ENCODE data around the gene FJX1. TPM values are rescaled to one million over a fixed set of nuclear protein-coding genes. Genes with fewer than 3 reads are reported as not detected.

Gene FJX1
- total RNA-seq, 1 experiment from 2014 or later, result 8.3 TPM

GRCh38 chr11:35655254-35655653 lies 37.0 kb downstream of the FJX1 start:
- ChIA-PET POLR2A (no interaction called here), CTCF (no interaction called here)
- Mint-ChIP-seq H3K4me1 (peaks cover 23% of the 10 kb centered on the region), H3K27ac (no peak overlapping the region), H3K27me3 (ENCODE audit: low read depth) (peaks cover 100% of the 10 kb centered on the region), H3K36me3 (no peaks in the 10 kb centered on the region), H3K9me3 (no peaks in the 10 kb centered on the region), H3K4me3 (no peak overlapping the region)
- DNase-seq (ENCODE audit: low spot score) (no peak), ATAC-seq (no peak)
- no peak for TF ChIP-seq E2F1 (CRISPR knock-in tag; IDR thresholded peaks at IDR 0.05)
- TF ChIP-seq RELA (CRISPR knock-in tag; IDR thresholded peaks at IDR 0.05; ENCODE audit: borderline replicate concordance), result no peak
- no peak for TF ChIP-seq IRF1 (CRISPR knock-in tag; IDR thresholded peaks at IDR 0.05)
- TF ChIP-seq MXD4 (CRISPR knock-in tag; IDR thresholded peaks at IDR 0.05; ENCODE audit: borderline replicate concordance), result no peak

- CTCF ChIA-PET, result interaction anchor here (0.9 kb wide), 1 partner anchor 166 kb away, joined by 5 read pairs; no protein-coding TSS in a partner anchor
- H3K27me3 Mint-ChIP-seq (ENCODE audit: low read depth), result peaks cover 99% of the 10 kb centered on the region
- POLR2A ChIA-PET, result no interaction called here
Measured at GRCh38 chr11:35655856-35656255, 37.6 kb downstream of the FJX1 start.

More at GRCh38 chr11:35655856-35656255, 37.6 kb downstream of the FJX1 start:
- ATAC-seq (no peak), DNase-seq (ENCODE audit: low spot score) (no peak)
- H3K27ac Mint-ChIP-seq, result no peak overlapping the region
- TF ChIP-seq RORB (CRISPR knock-in tag; IDR thresholded peaks at IDR 0.05), result no peak
- no peak for TF ChIP-seq ZNF232 (CRISPR knock-in tag; IDR thresholded peaks at IDR 0.05)
- no peak for TF ChIP-seq ELF4 (CRISPR knock-in tag; IDR thresholded peaks at IDR 0.05; ENCODE audit: low read depth)
- TF ChIP-seq NFYB (CRISPR knock-in tag; conservative IDR thresholded peaks at IDR 0.05; ENCODE audit: low read depth), result no peak
- no peak for TF ChIP-seq CREB1 (CRISPR knock-in tag; IDR thresholded peaks at IDR 0.05)
- no peak for TF ChIP-seq PREB (CRISPR knock-in tag; IDR thresholded peaks at IDR 0.05; ENCODE audit: borderline replicate concordance)
- TF ChIP-seq GABPB1 (CRISPR knock-in tag; IDR thresholded peaks at IDR 0.05), result no peak
- TF ChIP-seq TP53 (CRISPR knock-in tag; IDR thresholded peaks at IDR 0.05), result no peak
- TF ChIP-seq USF1 (CRISPR knock-in tag; IDR thresholded peaks at IDR 0.05), result no peak
- TF ChIP-seq ZNF138 (CRISPR knock-in tag; conservative IDR thresholded peaks at IDR 0.05), result no peak
- no peak for TF ChIP-seq ZNF281 (CRISPR knock-in tag; IDR thresholded peaks at IDR 0.05)
- H3K9me3 Mint-ChIP-seq, result no peaks in the 10 kb centered on the region
- no peak overlapping the region for H3K4me3 Mint-ChIP-seq
- H3K36me3 Mint-ChIP-seq, result no peaks in the 10 kb centered on the region
- H3K4me1 Mint-ChIP-seq, result peaks cover 23% of the 10 kb centered on the region
